WERI-Rb-1 (cell line): ENCODE measurements around the gene AQP7.

Experiments used
- DNase-seq: peaks from one replicate; pipeline ENCODE4 v3.0.0-alpha.2; 2020
- H3K27ac ChIP-seq: fragments of 250-450 bp; sonication (Bioruptor Pico); 2 replicates; pipeline ENCODE4 v1.5.1; 2020; ENCODE audit warnings: mild to moderate bottlenecking, moderate library complexity
- H3K27me3 ChIP-seq: fragments of 250-450 bp; sonication (Bioruptor Pico); 2 replicates; pipeline ENCODE4 v1.5.1; 2021; ENCODE audit warnings: mild to moderate bottlenecking, low read depth, moderate library complexity; ENCODE audit not compliant: insufficient read depth, severe bottlenecking
- H3K36me3 ChIP-seq: fragments of 250-450 bp; sonication (Bioruptor Pico); 2 replicates; pipeline ENCODE4 v1.5.1; 2020; ENCODE audit warnings: mild to moderate bottlenecking, moderate library complexity
- H3K4me3 ChIP-seq: 2 replicates; pipeline ENCODE4 v1.5.1; 2011; ENCODE audit warnings: low read depth, mild to moderate bottlenecking, control low read depth, low read length
- H3K9me3 ChIP-seq: fragments of 250-450 bp; sonication (Bioruptor Pico); 2 replicates; pipeline ENCODE4 v1.5.1; 2021; ENCODE audit warnings: mild to moderate bottlenecking, moderate library complexity; ENCODE audit not compliant: severe bottlenecking
- CTCF ChIP-seq: IDR thresholded peaks from 2 replicates; pipeline ENCODE4 v1.5.1; 2011; ENCODE audit warnings: low read depth, mild to moderate bottlenecking, control low read depth, inconsistent platforms, low read length

AQP7 gene

GRCh38 chr9:33419708-33420303 lies 17.4 kb upstream of the AQP7 start:
- H3K36me3 ChIP-seq, result no peaks in the 10 kb centered on the region
- TF ChIP-seq CTCF, result no peak
- no peaks in the 10 kb centered on the region for H3K9me3 ChIP-seq
- no peak for DNase-seq
- H3K4me3 ChIP-seq, result no peak overlapping the region
- no peaks in the 10 kb centered on the region for H3K27me3 ChIP-seq
- no peak overlapping the region for H3K27ac ChIP-seq

- H3K4me3 ChIP-seq, result no peak overlapping the region
- no peaks in the 10 kb centered on the region for H3K9me3 ChIP-seq
- no peak for TF ChIP-seq CTCF
- H3K27me3 ChIP-seq, result no peaks in the 10 kb centered on the region
- DNase-seq, result no peak
- H3K36me3 ChIP-seq, result no peaks in the 10 kb centered on the region
- H3K27ac ChIP-seq, result no peak overlapping the region
Observed at GRCh38 chr9:33418090-33418489, 15.7 kb upstream of the AQP7 start.

- H3K9me3 ChIP-seq, result no peaks in the 10 kb centered on the region
- no peak for TF ChIP-seq CTCF
Observed at GRCh38 chr9:33416996-33417395, 14.6 kb upstream of the AQP7 start.

GRCh38 chr9:33415501-33416038 lies 13.2 kb upstream of the AQP7 start:
- peak; percentile 85 for TF ChIP-seq CTCF
- DNase-seq, result peak; percentile 80
- no peak overlapping the region for H3K27ac ChIP-seq

More at GRCh38 chr9:33416996-33417395, 14.6 kb upstream of the AQP7 start:
- no peak for DNase-seq
- H3K27ac ChIP-seq, result no peak overlapping the region
- H3K27me3 ChIP-seq, result no peaks in the 10 kb centered on the region
- H3K36me3 ChIP-seq, result no peaks in the 10 kb centered on the region
- H3K4me3 ChIP-seq, result no peak overlapping the region

GRCh38 chr9:33414889-33415500 lies 12.6 kb upstream of the AQP7 start:
- Histone ChIP-seq H3K4me3 (no peak overlapping the region), H3K9me3 (no peaks in the 10 kb centered on the region), H3K27ac (no peak overlapping the region), H3K36me3 (no peaks in the 10 kb centered on the region), H3K27me3 (no peaks in the 10 kb centered on the region)
- TF ChIP-seq CTCF, result no peak
- no peak for DNase-seq

More at GRCh38 chr9:33415501-33416038, 13.2 kb upstream of the AQP7 start:
- Histone ChIP-seq H3K36me3 (no peaks in the 10 kb centered on the region), H3K4me3 (no peak overlapping the region), H3K27me3 (no peaks in the 10 kb centered on the region), H3K9me3 (no peaks in the 10 kb centered on the region)

- no peak overlapping the region for H3K4me3 ChIP-seq
- no peak for TF ChIP-seq CTCF
Observed at GRCh38 chr9:33414268-33414667, 11.9 kb upstream of the AQP7 start.

More at GRCh38 chr9:33414268-33414667, 11.9 kb upstream of the AQP7 start:
- Histone ChIP-seq H3K27me3 (no peaks in the 10 kb centered on the region), H3K27ac (no peak overlapping the region), H3K36me3 (no peaks in the 10 kb centered on the region), H3K9me3 (no peaks in the 10 kb centered on the region)
- DNase-seq, result no peak
